Mucosa of stomach (tissue), 1 donor: Measurements from ENCODE around the gene RNF31.

Source experiments
- H3K27me3 ChIP-seq: one replicate; pipeline ENCODE4 v1.7.0; 2013; ENCODE audit warnings: mild to moderate bottlenecking, low read length; ENCODE audit not compliant: control insufficient read depth, insufficient read depth
- H3K36me3 ChIP-seq: one replicate; pipeline ENCODE4 v1.7.0; 2013; ENCODE audit warnings: low read length; ENCODE audit not compliant: control insufficient read depth, insufficient read depth
- H3K4me1 ChIP-seq: one replicate; pipeline ENCODE4 v1.7.0; 2013; ENCODE audit warnings: mild to moderate bottlenecking, low read length; ENCODE audit not compliant: control insufficient read depth, insufficient read depth
- H3K4me3 ChIP-seq: one replicate; pipeline ENCODE4 v1.7.0; 2013; ENCODE audit warnings: low read length
- H3K9ac ChIP-seq: one replicate; pipeline ENCODE4 v1.7.0; 2013; ENCODE audit warnings: mild to moderate bottlenecking, low read length, moderate library complexity
- H3K9me3 ChIP-seq: one replicate; pipeline ENCODE4 v1.7.0; 2013; ENCODE audit warnings: mild to moderate bottlenecking, low read length, moderate library complexity; ENCODE audit not compliant: control insufficient read depth
- donor health status: Pancreatic carcinoma.

RNF31 gene

GRCh38 chr14:24177041-24177825 is 29.9 kb downstream of the RNF31 start:
- H3K9me3 ChIP-seq: no peaks in the 10 kb centered on the region
- H3K36me3 ChIP-seq: peaks cover 4% of the 10 kb centered on the region
- H3K9ac ChIP-seq: no peak overlapping the region
- H3K4me1 ChIP-seq: no peaks in the 10 kb centered on the region
- no peaks in the 10 kb centered on the region for H3K27me3 ChIP-seq
- H3K4me3 ChIP-seq: no peak overlapping the region

- Histone ChIP-seq H3K4me3 (no peak overlapping the region), H3K27me3 (no peaks in the 10 kb centered on the region), H3K9me3 (no peaks in the 10 kb centered on the region), H3K9ac (no peak overlapping the region), H3K4me1 (no peaks in the 10 kb centered on the region), H3K36me3 (peaks cover 4% of the 10 kb centered on the region)
Observed at GRCh38 chr14:24177891-24178290, 30.6 kb downstream of the RNF31 start.

DNA sequence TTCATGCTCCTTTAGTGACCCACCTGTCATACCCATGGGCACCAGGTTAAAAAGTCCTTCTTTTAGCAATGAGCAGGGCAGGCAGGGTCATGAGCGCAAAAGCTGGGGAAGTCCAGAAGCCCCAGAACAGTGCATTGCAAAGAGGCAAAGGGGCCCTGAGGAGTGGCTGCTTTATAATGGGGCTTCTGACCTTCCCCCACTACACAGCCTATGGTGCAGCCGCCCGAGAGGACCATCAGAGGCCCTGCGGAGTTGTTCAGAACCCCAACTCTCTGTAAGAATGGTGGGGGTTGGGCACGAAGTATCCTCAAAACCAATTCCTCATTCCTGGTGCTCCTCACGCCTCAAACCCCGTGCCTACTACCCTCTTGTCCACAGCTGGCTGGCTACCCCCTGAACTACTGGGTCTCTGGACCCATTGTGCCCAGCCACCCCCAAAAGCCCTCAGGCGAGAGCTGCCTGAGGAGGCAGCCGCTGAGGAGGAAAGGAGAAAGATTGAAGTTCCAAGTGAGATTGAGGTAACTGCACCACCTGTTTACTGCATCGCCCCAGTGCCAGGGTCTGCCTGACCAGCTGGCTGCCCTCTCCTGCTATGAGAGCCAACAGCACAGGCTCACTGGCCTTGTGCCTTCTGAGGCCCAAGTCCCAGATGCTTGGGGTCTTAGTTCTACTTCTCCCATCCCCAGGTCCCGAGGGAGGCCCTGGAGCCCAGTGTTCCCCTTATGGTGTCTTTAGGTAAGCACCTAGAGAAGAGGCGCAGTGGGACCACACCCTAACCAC is 31.3 kb downstream of the RNF31 start:
- Histone ChIP-seq H3K36me3 (peaks cover 4% of the 10 kb centered on the region), H3K4me3 (no peak overlapping the region), H3K27me3 (no peaks in the 10 kb centered on the region), H3K9me3 (no peaks in the 10 kb centered on the region), H3K4me1 (no peaks in the 10 kb centered on the region), H3K9ac (no peak overlapping the region)

DNA sequence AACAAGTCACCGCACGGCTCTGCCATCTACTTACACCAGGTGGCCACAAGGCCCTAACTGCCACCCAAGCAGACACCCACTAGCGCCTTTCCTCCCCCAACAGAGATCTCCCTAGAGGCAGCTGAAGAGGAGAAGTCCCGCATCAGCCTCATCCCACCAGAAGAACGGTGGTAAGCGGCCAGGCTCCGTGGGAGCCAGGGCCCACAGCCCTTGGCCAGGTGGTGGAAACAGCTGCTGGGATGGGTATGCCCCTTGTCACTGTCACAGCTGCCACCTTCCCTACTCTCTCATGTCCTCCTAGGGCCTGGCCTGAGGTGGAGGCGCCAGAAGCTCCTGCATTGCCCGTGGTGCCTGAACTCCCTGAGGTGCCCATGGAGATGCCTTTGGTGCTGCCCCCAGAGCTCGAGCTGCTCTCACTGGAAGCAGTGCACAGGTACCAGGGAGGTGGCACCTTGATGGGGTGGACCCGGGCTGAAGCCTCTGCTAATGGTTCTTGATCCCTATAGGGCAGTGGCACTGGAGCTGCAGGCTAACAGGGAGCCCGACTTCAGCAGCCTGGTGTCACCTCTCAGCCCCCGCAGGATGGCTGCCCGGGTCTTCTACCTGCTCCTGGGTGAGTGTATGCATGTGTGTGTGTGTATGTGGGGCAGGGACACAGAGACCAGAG is 32.1 kb downstream of the RNF31 start:
- H3K4me3 ChIP-seq: no peak overlapping the region
- H3K27me3 ChIP-seq: no peaks in the 10 kb centered on the region
- no peak overlapping the region for H3K9ac ChIP-seq
- H3K36me3 ChIP-seq: peaks cover 4% of the 10 kb centered on the region
- H3K9me3 ChIP-seq: no peaks in the 10 kb centered on the region
- no peaks in the 10 kb centered on the region for H3K4me1 ChIP-seq

GRCh38 chr14:24179961-24180796 is 32.9 kb downstream of the RNF31 start:
- Histone ChIP-seq H3K36me3 (peaks cover 4% of the 10 kb centered on the region), H3K4me1 (no peaks in the 10 kb centered on the region), H3K9ac (no peak overlapping the region)

DNA sequence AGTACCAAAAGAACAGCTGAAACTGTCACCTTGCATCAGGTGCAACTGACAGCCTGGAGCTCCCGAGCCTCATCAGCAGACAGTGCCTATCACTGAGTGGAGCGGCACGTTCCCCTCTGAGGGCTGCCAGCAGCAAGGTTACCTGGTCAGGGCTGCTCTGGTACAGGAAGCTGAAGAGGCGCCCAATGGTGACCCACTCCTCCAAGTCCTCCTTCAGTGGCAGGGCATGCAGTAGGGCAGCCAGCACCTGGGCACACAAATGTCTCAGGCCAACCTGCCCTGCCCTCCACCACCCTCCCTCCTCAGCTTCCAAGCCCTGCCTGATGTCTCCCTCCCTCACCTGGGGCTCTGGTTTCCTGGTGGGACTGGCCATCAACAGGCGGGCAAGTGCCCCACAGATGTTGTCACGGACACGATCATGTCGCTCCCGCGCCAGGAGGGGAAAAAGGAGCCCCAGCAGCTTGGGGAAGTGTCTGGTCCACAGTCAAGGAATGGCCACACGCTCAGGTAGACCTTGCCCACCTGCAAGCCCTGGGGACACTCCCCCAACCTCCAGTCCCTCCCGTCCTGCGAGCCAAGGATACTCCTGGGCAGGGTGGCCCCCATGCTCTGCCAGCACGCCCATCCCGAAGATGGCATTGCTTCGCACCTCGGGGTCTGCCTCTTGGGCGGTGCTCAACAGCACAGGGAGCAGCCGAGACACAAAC is 34.2 kb downstream of the RNF31 start:
- no peak overlapping the region for H3K4me3 ChIP-seq
- peaks cover 12% of the 10 kb centered on the region for H3K36me3 ChIP-seq
- H3K4me1 ChIP-seq: no peaks in the 10 kb centered on the region
- H3K9ac ChIP-seq: no peak overlapping the region
- no peaks in the 10 kb centered on the region for H3K9me3 ChIP-seq
- H3K27me3 ChIP-seq: no peaks in the 10 kb centered on the region

More at GRCh38 chr14:24179961-24180796, 32.9 kb downstream of the RNF31 start:
- Histone ChIP-seq H3K9me3 (no peaks in the 10 kb centered on the region), H3K27me3 (no peaks in the 10 kb centered on the region), H3K4me3 (no peak overlapping the region)

- peaks cover 14% of the 10 kb centered on the region for H3K36me3 ChIP-seq
- no peaks in the 10 kb centered on the region for H3K4me1 ChIP-seq
Observed at GRCh38 chr14:24182110-24182882, 35.0 kb downstream of the RNF31 start.

DNA sequence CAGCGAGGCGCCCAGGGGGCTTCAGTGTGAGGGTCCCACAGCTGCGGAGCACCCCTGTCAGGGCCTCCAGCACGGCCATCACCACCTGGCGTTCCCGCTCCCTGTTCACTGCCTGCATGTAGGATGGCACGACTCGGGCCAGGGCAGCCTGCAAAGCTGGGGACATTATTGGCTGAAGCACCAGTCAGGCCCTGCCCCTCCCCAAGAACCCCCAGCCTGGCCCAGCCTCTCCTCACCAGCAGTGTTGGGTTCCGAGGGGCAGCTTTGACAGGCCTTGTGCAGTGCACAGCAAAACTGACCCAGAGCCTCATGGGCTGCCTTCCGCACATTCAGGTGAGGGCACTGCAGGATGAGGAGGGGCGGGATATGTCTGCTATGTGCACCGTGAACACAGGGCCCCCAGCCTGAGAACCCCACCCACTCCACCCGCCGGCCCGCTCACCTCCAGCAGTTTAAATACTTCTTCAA is 35.8 kb downstream of the RNF31 start:
- no peaks in the 10 kb centered on the region for H3K9me3 ChIP-seq
- H3K27me3 ChIP-seq: no peaks in the 10 kb centered on the region
- H3K9ac ChIP-seq: no peak overlapping the region
- H3K36me3 ChIP-seq: peaks cover 14% of the 10 kb centered on the region
- H3K4me3 ChIP-seq: no peak overlapping the region
- peaks cover 4% of the 10 kb centered on the region for H3K4me1 ChIP-seq

More at GRCh38 chr14:24182110-24182882, 35.0 kb downstream of the RNF31 start:
- Histone ChIP-seq H3K9me3 (no peaks in the 10 kb centered on the region), H3K4me3 (no peak overlapping the region), H3K27me3 (no peaks in the 10 kb centered on the region), H3K9ac (no peak overlapping the region)

DNA sequence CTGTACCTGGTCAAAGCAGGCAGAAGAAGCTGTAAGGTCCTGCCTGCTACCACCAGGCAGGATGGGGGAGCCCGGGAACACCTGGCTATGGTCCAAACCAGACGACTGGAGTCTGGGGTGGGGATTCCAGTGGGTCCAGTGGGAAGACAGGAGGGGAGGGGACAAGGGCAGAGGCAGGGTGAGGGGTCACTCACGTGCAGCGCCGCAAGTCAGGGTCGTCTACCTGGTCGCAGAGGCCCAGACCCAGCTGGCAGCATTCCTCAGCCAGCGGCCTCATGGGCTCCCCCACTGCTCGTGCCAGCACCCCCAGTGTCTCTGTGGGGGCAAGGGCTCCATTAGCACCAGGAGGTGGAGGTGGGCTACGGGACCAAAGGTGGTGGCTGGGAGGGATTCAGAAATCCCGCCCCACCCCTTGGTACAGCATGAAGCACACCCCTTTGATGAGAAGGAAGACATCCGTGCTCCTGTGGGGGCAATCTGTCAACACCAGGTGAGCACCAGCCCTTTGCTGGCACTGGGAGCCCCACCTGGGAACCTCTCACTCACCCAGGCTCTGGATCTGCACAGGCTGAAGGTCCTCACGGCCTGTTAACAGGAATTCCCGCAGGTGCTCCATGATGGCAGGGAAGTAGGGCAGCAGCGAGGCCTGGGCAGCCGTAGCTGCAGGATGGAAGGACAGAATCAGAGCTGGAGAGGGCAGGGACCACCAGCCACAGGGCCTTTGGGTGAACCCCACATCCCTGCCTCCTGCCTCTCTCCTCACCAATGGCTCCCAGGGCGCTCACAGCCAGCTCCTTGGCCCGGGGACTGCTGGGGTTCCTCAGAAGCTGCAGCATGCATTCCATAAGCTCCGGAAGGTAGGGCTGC is 37.0 kb downstream of the RNF31 start:
- Histone ChIP-seq H3K9ac (no peak overlapping the region), H3K4me3 (no peak overlapping the region), H3K9me3 (no peaks in the 10 kb centered on the region), H3K36me3 (peaks cover 10% of the 10 kb centered on the region), H3K4me1 (peaks cover 6% of the 10 kb centered on the region), H3K27me3 (no peaks in the 10 kb centered on the region)

GRCh38 chr14:24185026-24185425 is 37.7 kb downstream of the RNF31 start:
- no peaks in the 10 kb centered on the region for H3K27me3 ChIP-seq
- peaks cover 6% of the 10 kb centered on the region for H3K4me1 ChIP-seq
- H3K9me3 ChIP-seq: no peaks in the 10 kb centered on the region
- H3K9ac ChIP-seq: no peak overlapping the region
- no peak overlapping the region for H3K4me3 ChIP-seq
- H3K36me3 ChIP-seq: peaks cover 10% of the 10 kb centered on the region
